BLaER1 treated with 17β-estradiol and CSF1 and Interleukin-3, amounts not matched to agents 10 nM and 100 nM (cell line): Measurements from ENCODE around the gene ANKRD26.
A peak's percentile ranks its signal among the peaks of the same experiment; 100 is the strongest.

ENCODE experiments used
- H3K27ac ChIP-seq, 11 experiments: shearing (Covaris generic); formaldehyde crosslinking; 2 replicates each; pipeline ENCODE4 v1.8.1; 2022
- H3K27me3 ChIP-seq, 11 experiments: shearing (Covaris generic); formaldehyde crosslinking; 2 replicates each; pipeline ENCODE4 v1.8.1; 2022
- H3K36me3 ChIP-seq, 11 experiments: shearing (Covaris generic); formaldehyde crosslinking; 2 replicates each; pipeline ENCODE4 v1.8.1; 2022
- H3K4me1 ChIP-seq, 10 experiments: shearing (Covaris generic); formaldehyde crosslinking; 2 replicates each; pipeline ENCODE4 v1.8.1; 2022
- H3K4me2 ChIP-seq, 11 experiments: shearing (Covaris generic); formaldehyde crosslinking; 2 replicates each; pipeline ENCODE4 v1.8.1; 2022
- H3K4me3 ChIP-seq, 10 experiments: shearing (Covaris generic); formaldehyde crosslinking; 2 replicates each; pipeline ENCODE4 v1.8.1; 2022
- H3K9ac ChIP-seq, 11 experiments: shearing (Covaris generic); formaldehyde crosslinking; 2 replicates each; pipeline ENCODE4 v1.8.1; 2022
- H3K9me3 ChIP-seq, 11 experiments: shearing (Covaris generic); formaldehyde crosslinking; replicated peaks in 1 of 11; 2 replicates each; pipeline ENCODE4 v1.8.1; 2022
- H4K20me1 ChIP-seq, 11 experiments: shearing (Covaris generic); formaldehyde crosslinking; 2 replicates each; pipeline ENCODE4 v1.8.1; 2022
- Cebpa-rat ChIP-seq, 11 experiments: shearing (Covaris generic); IDR thresholded peaks; 2 replicates each; pipeline ENCODE4 v1.8.1; 2022

The ANKRD26 gene

GRCh38 chr10:27041196-27041595 lies 59.1 kb downstream of the ANKRD26 start:
- Histone ChIP-seq H3K9ac (no peak overlapping the region), H3K4me1 (peaks cover 0 to 12% (median 9%) of the 10 kb centered on the region in 10 experiments; a peak in 12 of 20 replicates), H3K27me3 (no peaks in the 10 kb centered on the region), H3K27ac (peak overlapping the region in 3 of 11 experiments; percentile 10 to 35 (median 27); a peak in 4 of 22 replicates), H4K20me1 (no peaks in the 10 kb centered on the region), H3K36me3 (peaks cover 3 to 90% (median 20%) of the 10 kb centered on the region in 11 experiments; a peak in 14 of 22 replicates), H3K4me3 (no peak overlapping the region), H3K4me2 (peak overlapping the region in 7 of 11 experiments; percentile 13 to 46 (median 38); a peak in 9 of 22 replicates), H3K9me3 (no peaks in the 10 kb centered on the region)
- no peak for TF ChIP-seq Cebpa-rat (IDR thresholded peaks at IDR 0.05)

- Histone ChIP-seq H3K27me3 (no peaks in the 10 kb centered on the region), H3K9me3 (no peaks in the 10 kb centered on the region), H3K4me1 (peaks cover 0 to 12% (median 9%) of the 10 kb centered on the region in 10 experiments; a peak in 12 of 20 replicates), H3K9ac (no peak overlapping the region), H3K4me2 (no peak overlapping the region), H3K4me3 (no peak overlapping the region), H3K27ac (no peak overlapping the region), H4K20me1 (no peaks in the 10 kb centered on the region), H3K36me3 (peaks cover 0 to 81% (median 13%) of the 10 kb centered on the region in 11 experiments; a peak in 14 of 22 replicates)
- no peak for TF ChIP-seq Cebpa-rat (IDR thresholded peaks at IDR 0.05)
These were observed 62.1 kb downstream of the ANKRD26 start for GRCh38 chr10:27038168-27038567.

GRCh38 chr10:27035163-27035562 lies 65.1 kb downstream of the ANKRD26 start:
- no peaks in the 10 kb centered on the region for H3K9me3 ChIP-seq
- peaks cover 0 to 74% (median 8%) of the 10 kb centered on the region in 11 experiments; a peak in 10 of 22 replicates for H3K36me3 ChIP-seq
- no peaks in the 10 kb centered on the region for H4K20me1 ChIP-seq
- H3K27me3 ChIP-seq = no peaks in the 10 kb centered on the region
- no peak for TF ChIP-seq Cebpa-rat (IDR thresholded peaks at IDR 0.05)
- H3K4me1 ChIP-seq = no peaks in the 10 kb centered on the region; a peak in 1 of 20 replicates
- H3K4me3 ChIP-seq = no peak overlapping the region
- H3K4me2 ChIP-seq = no peak overlapping the region
- H3K9ac ChIP-seq = no peak overlapping the region
- H3K27ac ChIP-seq = no peak overlapping the region

DNA sequence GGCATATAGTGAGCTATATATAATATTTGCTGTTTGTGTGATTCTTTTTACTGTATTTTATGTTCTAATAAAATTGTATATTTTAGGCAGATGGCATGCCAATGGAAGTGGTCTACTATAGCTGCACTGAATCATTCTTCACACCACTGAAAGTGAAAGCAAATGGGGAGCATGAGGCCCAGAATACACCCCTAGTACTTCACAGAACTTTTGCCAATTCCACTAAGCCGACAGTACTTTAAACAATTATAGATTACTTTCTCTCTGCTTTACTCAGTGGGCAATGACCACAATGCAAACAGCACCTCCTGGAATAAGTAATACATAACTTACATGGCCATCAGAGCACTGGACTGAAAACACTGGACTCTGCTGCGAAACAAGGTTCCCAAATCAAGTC lies 70.2 kb downstream of the ANKRD26 start:
- Histone ChIP-seq H3K27me3 (no peaks in the 10 kb centered on the region), H3K9me3 (no peaks in the 10 kb centered on the region), H3K4me3 (no peak overlapping the region), H3K36me3 (peaks cover 0 to 75% (median 8%) of the 10 kb centered on the region in 11 experiments; a peak in 12 of 22 replicates), H3K4me1 (no peaks in the 10 kb centered on the region), H3K9ac (no peak overlapping the region), H3K27ac (no peak overlapping the region), H4K20me1 (no peaks in the 10 kb centered on the region), H3K4me2 (no peak overlapping the region)
- TF ChIP-seq Cebpa-rat (IDR thresholded peaks at IDR 0.05) = no peak

GRCh38 chr10:27022048-27022447 lies 78.2 kb downstream of the ANKRD26 start:
- Histone ChIP-seq H3K9me3 (no peaks in the 10 kb centered on the region), H3K9ac (no peak overlapping the region), H3K27me3 (no peaks in the 10 kb centered on the region), H3K27ac (no peak overlapping the region), H3K4me3 (no peak overlapping the region), H4K20me1 (no peaks in the 10 kb centered on the region), H3K4me1 (peaks cover 0 to 8% (median 0%) of the 10 kb centered on the region in 10 experiments; a peak in 5 of 20 replicates), H3K36me3 (peaks cover 0 to 42% (median 0%) of the 10 kb centered on the region in 11 experiments; a peak in 9 of 22 replicates), H3K4me2 (no peak overlapping the region)
- no peak for TF ChIP-seq Cebpa-rat (IDR thresholded peaks at IDR 0.05)

DNA sequence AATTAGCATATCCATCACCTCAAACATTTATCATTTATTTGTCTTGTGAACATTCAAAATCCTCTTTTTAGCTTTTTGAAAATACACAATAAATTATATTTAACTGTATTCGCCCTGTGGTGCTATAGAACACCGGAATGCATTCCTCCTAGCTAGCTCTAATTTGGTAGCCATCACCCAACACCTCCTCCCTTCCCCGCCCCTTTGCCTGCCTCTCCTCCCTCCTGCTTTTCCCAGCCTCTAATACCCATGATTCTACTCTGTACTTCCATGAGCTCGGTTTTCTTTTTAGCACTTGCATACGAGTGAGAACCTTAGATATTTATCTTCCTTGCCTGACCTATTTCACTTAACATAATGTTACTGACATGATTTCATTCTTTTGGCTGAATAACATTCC lies 80.1 kb downstream of the ANKRD26 start:
- Histone ChIP-seq H3K27ac (no peak overlapping the region), H3K4me1 (peaks cover 0 to 8% (median 0%) of the 10 kb centered on the region in 10 experiments; a peak in 5 of 20 replicates), H3K9me3 (no peaks in the 10 kb centered on the region), H3K36me3 (peaks cover 0 to 24% (median 0%) of the 10 kb centered on the region in 11 experiments; a peak in 7 of 22 replicates), H3K9ac (no peak overlapping the region), H3K27me3 (no peaks in the 10 kb centered on the region), H4K20me1 (no peaks in the 10 kb centered on the region), H3K4me2 (no peak overlapping the region), H3K4me3 (no peak overlapping the region)
- no peak for TF ChIP-seq Cebpa-rat (IDR thresholded peaks at IDR 0.05)

DNA sequence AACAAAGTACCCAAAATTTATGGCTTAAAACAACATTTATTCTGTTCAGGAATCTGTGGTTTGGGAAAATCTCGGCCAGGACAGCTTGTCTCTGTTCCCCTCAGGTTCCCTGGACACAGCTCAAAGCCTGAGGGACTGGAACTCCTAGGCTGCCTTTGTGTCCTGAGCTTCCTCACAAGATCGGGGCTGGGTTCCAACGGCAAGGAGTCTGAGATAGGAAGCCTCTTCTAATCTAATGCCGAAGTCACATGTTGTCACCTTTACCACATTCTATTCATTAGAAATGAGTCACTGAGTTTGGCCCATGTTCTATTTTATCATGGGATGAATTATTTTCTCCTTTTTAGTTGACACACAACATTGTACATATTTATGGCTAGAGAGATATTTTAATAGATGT lies 80.5 kb downstream of the ANKRD26 start:
- no peaks in the 10 kb centered on the region for H4K20me1 ChIP-seq
- H3K4me3 ChIP-seq = no peak overlapping the region
- peaks cover 0 to 20% (median 0%) of the 10 kb centered on the region in 11 experiments; a peak in 7 of 22 replicates for H3K36me3 ChIP-seq
- H3K9me3 ChIP-seq = no peaks in the 10 kb centered on the region
- no peak overlapping the region for H3K27ac ChIP-seq
- H3K4me1 ChIP-seq = peaks cover 0 to 8% (median 0%) of the 10 kb centered on the region in 10 experiments; a peak in 5 of 20 replicates
- no peak for TF ChIP-seq Cebpa-rat (IDR thresholded peaks at IDR 0.05)
- H3K4me2 ChIP-seq = no peak overlapping the region
- no peak overlapping the region for H3K9ac ChIP-seq
- no peaks in the 10 kb centered on the region for H3K27me3 ChIP-seq

GRCh38 chr10:26997610-26998009 lies 102.7 kb downstream of the ANKRD26 start:
- no peak overlapping the region for H3K27ac ChIP-seq
- no peak overlapping the region for H3K4me3 ChIP-seq
- TF ChIP-seq Cebpa-rat (IDR thresholded peaks at IDR 0.05) = no peak
- no peaks in the 10 kb centered on the region for H3K4me1 ChIP-seq
- H3K4me2 ChIP-seq = no peak overlapping the region
- no peaks in the 10 kb centered on the region for H3K27me3 ChIP-seq
- H4K20me1 ChIP-seq = no peaks in the 10 kb centered on the region
- peaks cover 0 to 33% (median 7%) of the 10 kb centered on the region in 11 experiments; a peak in 9 of 22 replicates for H3K36me3 ChIP-seq
- no peak overlapping the region for H3K9ac ChIP-seq
- peaks cover 30 to 54% (median 46%) of the 10 kb centered on the region in 11 experiments for H3K9me3 ChIP-seq

DNA sequence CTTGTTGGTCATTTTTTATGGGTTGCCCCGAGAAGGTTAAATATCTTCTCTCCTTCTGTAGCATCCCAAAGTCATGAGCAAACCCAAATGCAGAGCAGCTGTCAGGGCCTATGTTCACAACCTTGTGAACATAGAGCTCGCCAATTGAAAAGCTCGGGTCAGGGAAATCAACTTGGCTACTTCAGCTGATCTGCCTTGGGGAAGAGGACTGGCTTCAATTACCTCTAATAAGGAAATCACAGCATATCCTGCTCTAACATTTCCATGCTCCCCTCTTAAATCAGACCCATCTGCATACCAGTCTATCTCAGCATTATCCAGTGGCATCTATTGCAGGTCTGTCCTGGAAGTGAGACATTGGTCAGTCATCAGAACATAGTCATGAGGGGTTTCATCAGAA lies 105.6 kb downstream of the ANKRD26 start:
- Histone ChIP-seq H3K27me3 (no peaks in the 10 kb centered on the region), H4K20me1 (no peaks in the 10 kb centered on the region), H3K9ac (no peak overlapping the region), H3K4me2 (no peak overlapping the region), H3K36me3 (peaks cover 0 to 11% (median 0%) of the 10 kb centered on the region in 11 experiments; a peak in 2 of 22 replicates), H3K4me3 (no peak overlapping the region), H3K4me1 (peaks cover 0 to 4% (median 0%) of the 10 kb centered on the region in 10 experiments; a peak in 1 of 20 replicates), H3K27ac (no peak overlapping the region), H3K9me3 (peaks cover 16 to 29% (median 24%) of the 10 kb centered on the region in 11 experiments; a peak in 21 of 22 replicates)
- no peak for TF ChIP-seq Cebpa-rat (IDR thresholded peaks at IDR 0.05)

DNA sequence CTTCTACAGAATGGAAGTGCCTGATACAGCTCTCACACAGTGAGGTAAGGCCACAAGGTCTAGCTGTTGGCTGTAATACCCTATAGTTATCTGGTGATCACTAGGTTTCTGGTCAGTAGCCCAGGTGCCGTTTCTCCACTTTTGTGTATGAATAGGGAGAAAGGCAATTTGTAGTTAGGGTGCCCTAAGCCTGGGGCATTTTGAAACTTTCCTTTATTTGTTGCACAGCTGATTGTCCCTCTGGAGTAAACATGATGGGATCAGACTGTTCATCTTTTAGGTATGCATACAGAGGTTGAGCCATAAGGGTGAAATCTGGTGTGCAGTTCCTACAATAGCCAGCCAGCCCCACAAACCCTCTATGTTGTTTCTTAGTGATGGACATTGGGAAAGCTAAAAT lies 112.4 kb downstream of the ANKRD26 start:
- H3K4me3 ChIP-seq = no peak overlapping the region
- no peak for TF ChIP-seq Cebpa-rat (IDR thresholded peaks at IDR 0.05)

More for the DNA sequence above, 112.4 kb downstream of the ANKRD26 start:
- no peak overlapping the region for H3K27ac ChIP-seq
- H3K4me2 ChIP-seq = no peak overlapping the region
- no peaks in the 10 kb centered on the region for H3K27me3 ChIP-seq
- peaks cover 0 to 7% (median 0%) of the 10 kb centered on the region in 10 experiments; a peak in 1 of 20 replicates for H3K4me1 ChIP-seq
- H3K9me3 ChIP-seq = peaks cover 0 to 9% (median 0%) of the 10 kb centered on the region in 11 experiments; a peak in 2 of 22 replicates
- H3K36me3 ChIP-seq = no peaks in the 10 kb centered on the region
- H4K20me1 ChIP-seq = no peaks in the 10 kb centered on the region
- H3K9ac ChIP-seq = no peak overlapping the region
